ENCODE measurements around the gene CDC14B.

CDC14B gene

GRCh38 chr9:96489482-96489979 lies 130.1 kb downstream of the CDC14B start:
- ChIA-PET POLR2A (no interaction called here), CTCF (no interaction called here)
- WGBS (ENCODE audit: insufficient coverage) = 89% methylated on average over 5 of the region's 12 CpGs
- H3K36me3 ChIP-seq (ENCODE audit: control insufficient read depth in 4 of 4, insufficient read depth in 4 of 4, low read length in 3 of 4) = peaks cover 0 to 10% (median 5%) of the 10 kb centered on the region in 4 experiments
- H3K4me1 ChIP-seq (ENCODE audit: control extremely low read depth in 1 of 4, control insufficient read depth in 4 of 4, insufficient read depth in 4 of 4, low read length in 3 of 4) = no peaks in the 10 kb centered on the region
- H3K4me3 ChIP-seq (ENCODE audit: control insufficient read depth in 1 of 7, extremely low read depth in 1 of 7, insufficient read depth in 4 of 7, low read depth in 2 of 7, low read length in 6 of 7) = no peak overlapping the region
- no peaks in the 10 kb centered on the region for H3K9me3 ChIP-seq (ENCODE audit: control extremely low read depth in 1 of 5, control insufficient read depth in 4 of 5, insufficient read depth in 2 of 5, low read depth in 1 of 5, low read length in 4 of 5)
- H3K27ac ChIP-seq (ENCODE audit: insufficient read depth in 1 of 2, low read depth in 1 of 2, low read length in 2 of 2, poor library complexity in 1 of 2, severe bottlenecking in 2 of 2) = no peak overlapping the region
- no peaks in the 10 kb centered on the region for H3K27me3 ChIP-seq (replicated peaks in 2 of 5; ENCODE audit: control insufficient read depth in 4 of 5, insufficient read depth in 5 of 5, low read length in 4 of 5)
- DNase-seq = no peak

- ChIA-PET POLR2A (no interaction called here), CTCF (interaction anchor here (0.6 kb wide), 1 partner anchor 162 kb away, joined by 3 read pairs; no protein-coding TSS in a partner anchor)
- Histone ChIP-seq H3K27me3 (replicated peaks in 2 of 5; ENCODE audit: control insufficient read depth in 4 of 5, insufficient read depth in 5 of 5, low read length in 4 of 5) (no peaks in the 10 kb centered on the region), H3K4me3 (ENCODE audit: control insufficient read depth in 1 of 7, extremely low read depth in 1 of 7, insufficient read depth in 4 of 7, low read depth in 2 of 7, low read length in 6 of 7) (no peak overlapping the region), H3K9me3 (ENCODE audit: control extremely low read depth in 1 of 5, control insufficient read depth in 4 of 5, insufficient read depth in 2 of 5, low read depth in 1 of 5, low read length in 4 of 5) (no peaks in the 10 kb centered on the region), H3K27ac (ENCODE audit: insufficient read depth in 1 of 2, low read depth in 1 of 2, low read length in 2 of 2, poor library complexity in 1 of 2, severe bottlenecking in 2 of 2) (no peak overlapping the region), H3K4me1 (ENCODE audit: control extremely low read depth in 1 of 4, control insufficient read depth in 4 of 4, insufficient read depth in 4 of 4, low read length in 3 of 4) (no peaks in the 10 kb centered on the region), H3K36me3 (ENCODE audit: control insufficient read depth in 4 of 4, insufficient read depth in 4 of 4, low read length in 3 of 4) (peaks cover 0 to 10% (median 5%) of the 10 kb centered on the region in 4 experiments)
- no peak for DNase-seq
- 98% methylated on average over 7 of the region's 10 CpGs for WGBS (ENCODE audit: insufficient coverage)
Observed at GRCh38 chr9:96487949-96488348, 131.7 kb downstream of the CDC14B start.

GRCh38 chr9:96487029-96487396 lies 132.6 kb downstream of the CDC14B start:
- peaks cover 0 to 10% (median 3%) of the 10 kb centered on the region in 4 experiments for H3K36me3 ChIP-seq (ENCODE audit: control insufficient read depth in 4 of 4, insufficient read depth in 4 of 4, low read length in 3 of 4)
- CTCF ChIA-PET = no interaction called here
- no peak overlapping the region for H3K27ac ChIP-seq (ENCODE audit: insufficient read depth in 1 of 2, low read depth in 1 of 2, low read length in 2 of 2, poor library complexity in 1 of 2, severe bottlenecking in 2 of 2)
- POLR2A ChIA-PET = no interaction called here
- no peak overlapping the region for H3K4me3 ChIP-seq (ENCODE audit: control insufficient read depth in 1 of 7, extremely low read depth in 1 of 7, insufficient read depth in 4 of 7, low read depth in 2 of 7, low read length in 6 of 7)
- H3K4me1 ChIP-seq (ENCODE audit: control extremely low read depth in 1 of 4, control insufficient read depth in 4 of 4, insufficient read depth in 4 of 4, low read length in 3 of 4) = no peaks in the 10 kb centered on the region
- H3K9me3 ChIP-seq (ENCODE audit: control extremely low read depth in 1 of 5, control insufficient read depth in 4 of 5, insufficient read depth in 2 of 5, low read depth in 1 of 5, low read length in 4 of 5) = no peaks in the 10 kb centered on the region
- H3K27me3 ChIP-seq (replicated peaks in 2 of 5; ENCODE audit: control insufficient read depth in 4 of 5, insufficient read depth in 5 of 5, low read length in 4 of 5) = no peaks in the 10 kb centered on the region
- no peak for DNase-seq
- no CpG with 5 or more reads among the region's 1 CpG for WGBS (ENCODE audit: insufficient coverage)

GRCh38 chr9:96486386-96487028 lies 133.1 kb downstream of the CDC14B start:
- Histone ChIP-seq H3K27ac (ENCODE audit: insufficient read depth in 1 of 2, low read depth in 1 of 2, low read length in 2 of 2, poor library complexity in 1 of 2, severe bottlenecking in 2 of 2) (no peak overlapping the region), H3K4me1 (ENCODE audit: control extremely low read depth in 1 of 4, control insufficient read depth in 4 of 4, insufficient read depth in 4 of 4, low read length in 3 of 4) (no peaks in the 10 kb centered on the region), H3K4me3 (ENCODE audit: control insufficient read depth in 1 of 7, extremely low read depth in 1 of 7, insufficient read depth in 4 of 7, low read depth in 2 of 7, low read length in 6 of 7) (no peak overlapping the region), H3K9me3 (ENCODE audit: control extremely low read depth in 1 of 5, control insufficient read depth in 4 of 5, insufficient read depth in 2 of 5, low read depth in 1 of 5, low read length in 4 of 5) (no peaks in the 10 kb centered on the region), H3K27me3 (replicated peaks in 2 of 5; ENCODE audit: control insufficient read depth in 4 of 5, insufficient read depth in 5 of 5, low read length in 4 of 5) (no peaks in the 10 kb centered on the region), H3K36me3 (ENCODE audit: control insufficient read depth in 4 of 4, insufficient read depth in 4 of 4, low read length in 3 of 4) (peaks cover 0 to 10% (median 3%) of the 10 kb centered on the region in 4 experiments)
- ChIA-PET CTCF (interaction anchor here (0.7 kb wide), 1 partner anchor 288 kb away, joined by 4 read pairs; no protein-coding TSS in a partner anchor), POLR2A (no interaction called here)
- WGBS (ENCODE audit: insufficient coverage) = 98% methylated on average over 5 of the region's 7 CpGs
- DNase-seq = no peak

GRCh38 chr9:96485280-96485679 lies 134.4 kb downstream of the CDC14B start:
- H3K36me3 ChIP-seq (ENCODE audit: control insufficient read depth in 4 of 4, insufficient read depth in 4 of 4, low read length in 3 of 4) = peaks cover 0 to 10% (median 2%) of the 10 kb centered on the region in 4 experiments
- CTCF ChIA-PET = no interaction called here

GRCh38 chr9:96484521-96484931 lies 135.1 kb downstream of the CDC14B start:
- no peaks in the 10 kb centered on the region for H3K27me3 ChIP-seq (replicated peaks in 2 of 5; ENCODE audit: control insufficient read depth in 4 of 5, insufficient read depth in 5 of 5, low read length in 4 of 5)
- no peaks in the 10 kb centered on the region for H3K9me3 ChIP-seq (ENCODE audit: control extremely low read depth in 1 of 5, control insufficient read depth in 4 of 5, insufficient read depth in 2 of 5, low read depth in 1 of 5, low read length in 4 of 5)
- H3K36me3 ChIP-seq (ENCODE audit: control insufficient read depth in 4 of 4, insufficient read depth in 4 of 4, low read length in 3 of 4) = peaks cover 0 to 10% (median under 1%) of the 10 kb centered on the region in 4 experiments
- ChIA-PET POLR2A (no interaction called here), CTCF (no interaction called here)
- H3K4me3 ChIP-seq (ENCODE audit: control insufficient read depth in 1 of 7, extremely low read depth in 1 of 7, insufficient read depth in 4 of 7, low read depth in 2 of 7, low read length in 6 of 7) = no peak overlapping the region
- no peak for DNase-seq
- 93% methylated on average over 3 of the region's 4 CpGs for WGBS (ENCODE audit: insufficient coverage)
- H3K4me1 ChIP-seq (ENCODE audit: control extremely low read depth in 1 of 4, control insufficient read depth in 4 of 4, insufficient read depth in 4 of 4, low read length in 3 of 4) = no peaks in the 10 kb centered on the region
- H3K27ac ChIP-seq (ENCODE audit: insufficient read depth in 1 of 2, low read depth in 1 of 2, low read length in 2 of 2, poor library complexity in 1 of 2, severe bottlenecking in 2 of 2) = no peak overlapping the region

More at GRCh38 chr9:96485280-96485679, 134.4 kb downstream of the CDC14B start:
- DNase-seq = no peak
- Histone ChIP-seq H3K4me3 (ENCODE audit: control insufficient read depth in 1 of 7, extremely low read depth in 1 of 7, insufficient read depth in 4 of 7, low read depth in 2 of 7, low read length in 6 of 7) (no peak overlapping the region), H3K4me1 (ENCODE audit: control extremely low read depth in 1 of 4, control insufficient read depth in 4 of 4, insufficient read depth in 4 of 4, low read length in 3 of 4) (no peaks in the 10 kb centered on the region), H3K27ac (ENCODE audit: insufficient read depth in 1 of 2, low read depth in 1 of 2, low read length in 2 of 2, poor library complexity in 1 of 2, severe bottlenecking in 2 of 2) (no peak overlapping the region), H3K27me3 (replicated peaks in 2 of 5; ENCODE audit: control insufficient read depth in 4 of 5, insufficient read depth in 5 of 5, low read length in 4 of 5) (no peaks in the 10 kb centered on the region), H3K9me3 (ENCODE audit: control extremely low read depth in 1 of 5, control insufficient read depth in 4 of 5, insufficient read depth in 2 of 5, low read depth in 1 of 5, low read length in 4 of 5) (no peaks in the 10 kb centered on the region)
- 98% methylated on average over 15 of the region's 16 CpGs for WGBS (ENCODE audit: insufficient coverage)
- POLR2A ChIA-PET = no interaction called here

- POLR2A ChIA-PET = no interaction called here
- peaks cover 0 to 9% (median 0%) of the 10 kb centered on the region in 4 experiments for H3K36me3 ChIP-seq (ENCODE audit: control insufficient read depth in 4 of 4, insufficient read depth in 4 of 4, low read length in 3 of 4)
Observed at GRCh38 chr9:96483733-96484390, 135.8 kb downstream of the CDC14B start.

More at GRCh38 chr9:96483733-96484390, 135.8 kb downstream of the CDC14B start:
- DNase-seq = no peak
- H3K27me3 ChIP-seq (replicated peaks in 2 of 5; ENCODE audit: control insufficient read depth in 4 of 5, insufficient read depth in 5 of 5, low read length in 4 of 5) = no peaks in the 10 kb centered on the region
- WGBS (ENCODE audit: insufficient coverage) = no CpG with 5 or more reads among the region's 3 CpGs
- H3K27ac ChIP-seq (ENCODE audit: insufficient read depth in 1 of 2, low read depth in 1 of 2, low read length in 2 of 2, poor library complexity in 1 of 2, severe bottlenecking in 2 of 2) = no peak overlapping the region
- CTCF ChIA-PET = no interaction called here
- no peak overlapping the region for H3K4me3 ChIP-seq (ENCODE audit: control insufficient read depth in 1 of 7, extremely low read depth in 1 of 7, insufficient read depth in 4 of 7, low read depth in 2 of 7, low read length in 6 of 7)
- H3K9me3 ChIP-seq (ENCODE audit: control extremely low read depth in 1 of 5, control insufficient read depth in 4 of 5, insufficient read depth in 2 of 5, low read depth in 1 of 5, low read length in 4 of 5) = no peaks in the 10 kb centered on the region
- no peaks in the 10 kb centered on the region for H3K4me1 ChIP-seq (ENCODE audit: control extremely low read depth in 1 of 4, control insufficient read depth in 4 of 4, insufficient read depth in 4 of 4, low read length in 3 of 4)

Data from common myeloid progenitor, CD34-positive (primary cell).